Measurements from ENCODE around the gene GRK1.

- TF ChIP-seq POLR2A (IDR thresholded peaks at IDR 0.05; ENCODE audit: extremely low read depth, insufficient read length) (no peak), MYC (IDR thresholded peaks at IDR 0.05; ENCODE audit: low read depth, low read length) (no peak), CTCF (IDR thresholded peaks at IDR 0.05; ENCODE audit: low read depth, low read length) (no peak)
Observed at GRCh38 chr13:113642563-113642962, 24.5 kb upstream of the GRK1 start.

Measured in NB4 (cell line).